OCI-LY7 (cell line): ENCODE measurements around the gene PHOX2A. TPM values are rescaled to one million over a fixed set of nuclear protein-coding genes. Genes with fewer than 3 reads are reported as not detected.

Source experiments
- BruUV-seq: library from RNA; stranded (reverse); fragments of 400-500 nt; replicated peaks from 2 replicates; lab custom pipeline; 2021; lab: Mats Ljungman, UMichigan
- CTCF ChIA-PET: fragments of 300-600 bp; sonication (Branson Sonifier 250); formaldehyde crosslinking; loops from one replicate; lab custom pipeline; 2022; ENCODE audit warnings: antibody characterized with exemption; ENCODE audit not compliant: unreplicated experiment; lab: Charles Lee
- POLR2A ChIA-PET: fragments of 300-600 bp; sonication (Branson Sonifier 250); formaldehyde crosslinking; loops from one replicate; lab custom pipeline; 2022; ENCODE audit warnings: antibody characterized with exemption; lab: Charles Lee
- DNase-seq: peaks from one replicate; pipeline ENCODE4 v3.0.0-alpha.2; 2015; ENCODE audit warnings: low spot score
- H2AFZ ChIP-seq: fragments of 200-600 bp; sonication (generic), shearing (Covaris generic); 2 replicates; pipeline ENCODE4 v1.6.1; 2014; ENCODE audit warnings: mild to moderate bottlenecking, antibody characterized with exemption, low read length, moderate library complexity
- H3K27ac ChIP-seq: fragments of 200-600 bp; sonication (generic); 2 replicates; pipeline ENCODE4 v1.5.1; 2014; ENCODE audit warnings: mixed run types, low read depth, mild to moderate bottlenecking, moderate library complexity, low read length, inconsistent platforms; ENCODE audit not compliant: poor library complexity, severe bottlenecking
- H3K36me3 ChIP-seq: fragments of 200-600 bp; sonication (generic); 2 replicates; pipeline ENCODE4 v1.6.1; 2014; ENCODE audit warnings: mild to moderate bottlenecking, antibody characterized with exemption, low read length, moderate library complexity, mixed read lengths; ENCODE audit not compliant: insufficient read depth
- H3K4me1 ChIP-seq: fragments of 200-600 bp; sonication (generic); 2 replicates; pipeline ENCODE4 v1.5.1; 2014; ENCODE audit warnings: mild to moderate bottlenecking, low read length; ENCODE audit not compliant: insufficient read depth, poor library complexity, severe bottlenecking
- H3K4me2 ChIP-seq: fragments of 200-600 bp; sonication (generic); 2 replicates; pipeline ENCODE4 v1.6.1; 2014; ENCODE audit warnings: mild to moderate bottlenecking, low read length
- H3K4me3 ChIP-seq: fragments of 200-600 bp; sonication (generic); 2 replicates; pipeline ENCODE4 v1.5.1; 2014; ENCODE audit warnings: mild to moderate bottlenecking, low read depth, low read length; ENCODE audit not compliant: poor library complexity, severe bottlenecking
- H3K79me2 ChIP-seq: fragments of 200-600 bp; sonication (generic); 2 replicates; pipeline ENCODE4 v1.6.1; 2016; ENCODE audit warnings: low read depth, mild to moderate bottlenecking, low read length, moderate library complexity, mixed read lengths; ENCODE audit not compliant: insufficient read depth
- H3K9me2 ChIP-seq: fragments of 200-600 bp; sonication (generic); 2 replicates; pipeline ENCODE4 v1.6.1; 2016; ENCODE audit warnings: mild to moderate bottlenecking, low read length, mixed read lengths; ENCODE audit not compliant: insufficient read depth
- H3K9me3 ChIP-seq: fragments of 200-600 bp; sonication (generic); 2 replicates; pipeline ENCODE4 v1.6.1; 2014; ENCODE audit warnings: mild to moderate bottlenecking, mixed run types, low read length, mixed read lengths
- H4K20me1 ChIP-seq: fragments of 200-600 bp; sonication (generic); 2 replicates; pipeline ENCODE4 v1.6.1; 2014; ENCODE audit warnings: mild to moderate bottlenecking, antibody characterized with exemption, low read length, moderate library complexity, mixed read lengths; ENCODE audit not compliant: insufficient read depth
- CTCF ChIP-seq: fragments of 200-600 bp; sonication (generic); conservative IDR thresholded peaks from 2 replicates; pipeline ENCODE4 v1.5.1; 2014; ENCODE audit warnings: mild to moderate bottlenecking, antibody characterized with exemption, low read length, moderate library complexity, mixed read lengths
- EZH2phosphoT487 ChIP-seq: fragments of 200-600 bp; sonication (generic); IDR thresholded peaks from 2 replicates; pipeline ENCODE4 v1.6.1; 2018; ENCODE audit warnings: low read depth, borderline replicate concordance, mild to moderate bottlenecking, mixed run types, antibody characterized with exemption, low read length, moderate library complexity, mixed read lengths
- intact Hi-C: fragments of 100-400 bp; cut with micrococcal nuclease; formaldehyde crosslinking; loops from one replicate; pipeline ENCODE4 v1.10.0; 2022; ENCODE audit not compliant: unreplicated experiment
- total RNA-seq, 2 experiments: library from RNA; depleted of rRNA in 1 of 2; stranded (reverse); fragments of >200 nt in 1 of 2; shearing (Covaris generic) in 1 of 2; gene quantifications; 2 replicates each; pipeline ENCODE4 v1.2.3, GENCODE V29; 2014 to 2022

Gene PHOX2A
- total RNA-seq, 2 experiments from 2014 or later = not detected

GRCh38 chr11:72265951-72266350 lies 22.0 kb upstream of the PHOX2A start:
- TF ChIP-seq EZH2phosphoT487 = no peak
- TF ChIP-seq CTCF = no peak

GRCh38 chr11:72263361-72263760 lies 19.4 kb upstream of the PHOX2A start:
- H2AFZ ChIP-seq = no peak overlapping the region
- intact Hi-C loops = no loop called here
- no TSS peak for BruUV-seq
- H3K4me2 ChIP-seq = no peak overlapping the region
- H3K4me1 ChIP-seq = peaks cover 8% of the 10 kb centered on the region
- no peaks in the 10 kb centered on the region for H4K20me1 ChIP-seq
- CTCF ChIA-PET = no interaction called here
- H3K4me3 ChIP-seq = no peak overlapping the region
- POLR2A ChIA-PET = no interaction called here
- no peak for DNase-seq
- H3K79me2 ChIP-seq = no peaks in the 10 kb centered on the region
- H3K9me2 ChIP-seq = no peaks in the 10 kb centered on the region
- H3K9me3 ChIP-seq = no peaks in the 10 kb centered on the region
- H3K27ac ChIP-seq = no peak overlapping the region
- TF ChIP-seq CTCF = no peak
- no peak for TF ChIP-seq EZH2phosphoT487
- no peaks in the 10 kb centered on the region for H3K36me3 ChIP-seq

More at GRCh38 chr11:72265951-72266350, 22.0 kb upstream of the PHOX2A start:
- Histone ChIP-seq H3K9me3 (no peaks in the 10 kb centered on the region), H3K36me3 (no peaks in the 10 kb centered on the region), H3K4me2 (no peak overlapping the region), H2AFZ (no peak overlapping the region), H3K4me3 (no peak overlapping the region), H3K4me1 (peaks cover 8% of the 10 kb centered on the region), H3K9me2 (no peaks in the 10 kb centered on the region), H4K20me1 (no peaks in the 10 kb centered on the region), H3K27ac (no peak overlapping the region), H3K79me2 (no peaks in the 10 kb centered on the region)
- intact Hi-C loops = no loop called here
- ChIA-PET POLR2A (interaction anchor here (1.2 kb wide), 1 partner anchor 165 kb away, joined by 3 read pairs; no protein-coding TSS in a partner anchor), CTCF (no interaction called here)
- BruUV-seq = no TSS peak
- DNase-seq = no peak

- BruUV-seq = no TSS peak
- CTCF ChIA-PET = no interaction called here
- H3K9me2 ChIP-seq = no peaks in the 10 kb centered on the region
Measured at GRCh38 chr11:72260574-72260973, 16.6 kb upstream of the PHOX2A start.

More at GRCh38 chr11:72260574-72260973, 16.6 kb upstream of the PHOX2A start:
- POLR2A ChIA-PET = no interaction called here
- H3K4me3 ChIP-seq = no peak overlapping the region
- no peak overlapping the region for H3K4me2 ChIP-seq
- no peak overlapping the region for H3K27ac ChIP-seq
- no peak overlapping the region for H2AFZ ChIP-seq
- DNase-seq = no peak
- TF ChIP-seq CTCF = no peak
- no peak for TF ChIP-seq EZH2phosphoT487
- H3K9me3 ChIP-seq = no peaks in the 10 kb centered on the region
- no peaks in the 10 kb centered on the region for H3K4me1 ChIP-seq
- no peaks in the 10 kb centered on the region for H3K36me3 ChIP-seq
- H3K79me2 ChIP-seq = no peaks in the 10 kb centered on the region
- H4K20me1 ChIP-seq = no peaks in the 10 kb centered on the region
- intact Hi-C loops = no loop called here
